Ectodermal cell (in vitro differentiated cells): ENCODE data around the gene CSNK2A3.

Experiments
- H3K27ac ChIP-seq: 2 replicates; pipeline ENCODE4 v1.7.0; 2013; ENCODE audit warnings: mild to moderate bottlenecking, low read depth, low read length; ENCODE audit not compliant: insufficient read depth, poor library complexity, severe bottlenecking
- H3K27me3 ChIP-seq: 2 replicates; pipeline ENCODE4 v1.7.0; 2013; ENCODE audit warnings: mild to moderate bottlenecking, low read length; ENCODE audit not compliant: insufficient read depth, control insufficient read depth, poor library complexity, severe bottlenecking
- H3K36me3 ChIP-seq: one replicate; pipeline ENCODE4 v1.7.0; 2013; ENCODE audit warnings: low read length; ENCODE audit not compliant: control insufficient read depth, insufficient read depth
- H3K4me1 ChIP-seq: one replicate; pipeline ENCODE4 v1.7.0; 2013; ENCODE audit warnings: low read length; ENCODE audit not compliant: control insufficient read depth, insufficient read depth
- H3K4me3 ChIP-seq: 2 replicates; pipeline ENCODE4 v1.7.0; 2013; ENCODE audit warnings: low read depth, low read length, control low read depth; ENCODE audit not compliant: insufficient read depth
- H3K9me3 ChIP-seq: 2 replicates; pipeline ENCODE4 v1.7.0; 2013; ENCODE audit warnings: mild to moderate bottlenecking, low read length, moderate library complexity; ENCODE audit not compliant: control insufficient read depth
- WGBS, 2 experiments: methylation state at CpG; one replicate each; pipeline ENCODE4 v1.1.7; 2013; ENCODE audit warnings: missing lambda C conversion rate in 2 of 2; 5-methylcytosine and 5-hydroxymethylcytosine counted together

Gene CSNK2A3

DNA sequence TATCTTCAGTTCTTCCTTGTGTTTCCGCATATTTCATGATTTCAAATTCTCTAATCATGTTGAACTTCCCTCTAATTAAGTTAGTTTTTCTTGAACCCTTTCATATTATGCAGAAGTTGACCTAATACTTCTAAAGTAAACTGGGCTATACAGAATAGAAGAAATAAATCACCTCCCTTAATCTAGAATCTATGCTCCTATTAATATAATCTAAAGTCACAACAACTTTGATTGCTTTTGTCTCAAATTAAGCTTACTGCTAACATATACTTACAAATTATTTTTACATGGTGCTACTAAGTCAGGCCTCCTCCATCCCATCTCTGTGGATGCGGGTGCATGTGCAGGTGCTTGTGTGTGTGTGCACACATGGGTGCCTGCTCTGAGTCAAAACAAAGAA, 27.3 kb upstream of the CSNK2A3 start:
- 89 to 98% methylated on average over 1 to 2 of the region's 2 CpGs for WGBS, 2 experiments
- H3K27me3 ChIP-seq, result no peaks in the 10 kb centered on the region
- no peaks in the 10 kb centered on the region for H3K9me3 ChIP-seq
- no peaks in the 10 kb centered on the region for H3K36me3 ChIP-seq
- no peak overlapping the region for H3K27ac ChIP-seq
- no peaks in the 10 kb centered on the region for H3K4me1 ChIP-seq
- no peak overlapping the region for H3K4me3 ChIP-seq

DNA sequence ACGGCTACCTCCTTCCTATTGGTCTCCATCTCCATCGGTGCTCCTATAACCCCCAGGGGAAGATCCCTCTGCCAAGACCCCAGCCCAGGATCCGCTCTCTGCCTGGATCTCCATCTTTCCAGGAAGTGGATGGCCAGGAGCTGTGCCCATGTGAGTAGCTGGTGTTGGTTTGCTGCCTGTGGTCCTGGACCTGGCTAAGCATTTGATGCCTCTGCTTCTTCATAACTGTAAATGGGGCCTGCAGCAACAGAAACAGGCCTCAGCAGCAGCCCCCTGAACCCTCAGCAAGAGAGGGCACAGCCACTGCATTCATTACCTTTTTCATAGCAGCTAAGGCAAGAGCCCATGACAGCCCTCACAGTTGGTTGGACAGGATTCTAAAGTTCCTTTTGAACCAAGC, 26.6 kb upstream of the CSNK2A3 start:
- no peaks in the 10 kb centered on the region for H3K36me3 ChIP-seq
- no peak overlapping the region for H3K27ac ChIP-seq
- no peak overlapping the region for H3K4me3 ChIP-seq
- 94 to 97% methylated on average over 3 of the region's 3 CpGs for WGBS, 2 experiments
- H3K4me1 ChIP-seq, result no peaks in the 10 kb centered on the region
- no peaks in the 10 kb centered on the region for H3K27me3 ChIP-seq
- H3K9me3 ChIP-seq, result no peaks in the 10 kb centered on the region

DNA sequence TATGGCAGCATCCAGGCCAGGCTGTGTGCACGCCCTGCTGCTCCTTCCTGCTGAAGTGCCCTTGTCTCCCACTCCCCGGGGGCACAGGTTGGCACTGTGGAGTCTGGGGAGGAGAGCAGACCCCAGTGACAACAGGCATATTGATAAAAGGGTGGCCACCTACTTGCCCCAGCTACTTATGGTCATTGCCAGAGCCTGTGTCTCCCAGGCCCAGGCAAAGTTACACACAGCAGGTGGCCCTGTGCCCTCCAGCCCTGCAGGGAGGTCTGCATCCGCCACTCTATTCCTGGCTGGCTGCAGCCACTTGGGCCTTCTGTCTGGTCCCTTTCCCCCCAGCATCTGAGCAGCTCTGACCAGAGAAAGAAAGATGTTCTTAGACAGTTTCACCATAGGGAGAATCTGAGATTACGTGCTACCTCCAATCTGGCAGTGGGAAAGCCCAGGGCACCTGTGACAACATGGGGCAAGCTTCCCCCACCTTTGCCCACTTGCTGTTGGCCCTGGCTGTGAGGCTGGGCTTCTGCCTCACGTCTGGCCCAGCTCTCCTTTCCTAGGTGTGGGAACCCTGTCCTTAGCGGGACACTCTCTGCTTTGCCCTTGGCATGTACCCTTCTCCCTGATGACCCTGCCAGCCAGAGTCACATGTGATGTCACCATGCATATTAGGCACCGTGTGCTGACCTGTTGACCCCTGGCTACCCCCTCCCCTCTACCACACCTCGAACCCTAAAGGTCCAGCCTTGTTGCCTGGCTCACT, 25.3 kb upstream of the CSNK2A3 start:
- no peak overlapping the region for H3K27ac ChIP-seq
- H3K27me3 ChIP-seq, result no peaks in the 10 kb centered on the region
- no peaks in the 10 kb centered on the region for H3K9me3 ChIP-seq
- no peaks in the 10 kb centered on the region for H3K4me1 ChIP-seq
- no peak overlapping the region for H3K4me3 ChIP-seq
- WGBS, 2 experiments, result 90 to 91% methylated on average over 8 of the region's 8 CpGs
- no peaks in the 10 kb centered on the region for H3K36me3 ChIP-seq

DNA sequence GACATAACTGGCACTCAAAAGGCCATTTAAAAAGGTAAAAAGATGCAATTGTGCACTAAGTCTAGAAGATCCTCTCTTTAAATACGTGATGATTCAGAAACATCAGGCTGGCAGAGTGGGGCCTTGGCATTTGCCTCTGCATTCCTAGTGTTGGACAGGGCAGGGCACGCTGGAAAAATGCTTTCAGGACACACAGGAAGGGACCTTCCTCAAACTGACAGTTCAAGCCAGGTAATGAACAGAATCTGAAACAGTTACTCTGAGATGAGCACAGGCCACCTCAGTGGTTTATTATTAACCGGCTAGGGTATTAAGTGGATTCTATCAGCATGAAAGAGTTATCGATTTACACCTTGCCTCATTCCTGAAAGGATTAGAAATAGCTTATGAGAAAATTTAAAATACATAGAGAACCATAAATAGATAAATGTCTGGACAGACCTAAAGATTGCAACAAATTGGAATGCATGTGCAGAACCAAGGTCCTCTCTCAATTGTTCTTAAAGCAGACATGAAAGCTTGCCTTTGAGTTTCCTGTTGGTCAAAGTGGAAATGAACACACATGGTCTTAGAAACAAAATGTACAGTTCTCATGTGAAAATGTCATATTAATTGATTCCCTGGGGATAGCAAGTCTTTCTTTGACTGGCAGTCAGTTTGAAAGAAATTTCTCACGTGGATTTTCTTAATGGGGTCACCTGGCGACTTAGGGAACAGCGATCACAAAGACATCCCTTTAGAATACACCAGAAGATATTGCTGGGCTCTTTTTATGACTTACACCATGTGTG, 21.5 kb upstream of the CSNK2A3 start:
- H3K36me3 ChIP-seq, result no peaks in the 10 kb centered on the region
- no peaks in the 10 kb centered on the region for H3K4me1 ChIP-seq
- WGBS, 2 experiments, result 87 to 96% methylated on average over 6 to 7 of the region's 7 CpGs
- no peaks in the 10 kb centered on the region for H3K27me3 ChIP-seq
- H3K9me3 ChIP-seq, result no peaks in the 10 kb centered on the region
- H3K4me3 ChIP-seq, result no peak overlapping the region
- no peak overlapping the region for H3K27ac ChIP-seq

DNA sequence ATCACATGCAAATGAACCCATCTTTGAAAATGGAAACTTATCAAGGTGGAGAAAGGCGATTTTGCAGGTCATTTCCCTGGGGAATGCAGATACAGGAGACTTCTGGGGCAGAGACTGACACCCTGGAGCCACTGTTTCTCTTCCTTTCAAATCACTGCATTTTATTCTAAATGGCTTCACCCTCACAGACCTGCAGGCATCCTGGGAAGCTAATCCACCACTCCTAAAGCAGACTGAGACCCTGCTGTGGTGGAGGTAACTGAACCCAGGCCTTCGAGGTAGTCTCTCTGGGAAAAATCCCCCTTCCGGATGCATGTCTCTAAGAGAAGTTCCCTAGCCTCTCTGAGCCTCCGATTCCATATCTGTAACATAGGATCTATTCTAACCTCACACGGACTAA, 20.9 kb upstream of the CSNK2A3 start:
- Histone ChIP-seq H3K36me3 (no peaks in the 10 kb centered on the region), H3K9me3 (no peaks in the 10 kb centered on the region), H3K4me1 (no peaks in the 10 kb centered on the region), H3K27ac (no peak overlapping the region), H3K27me3 (no peaks in the 10 kb centered on the region), H3K4me3 (no peak overlapping the region)
- 58 to 59% methylated on average over 5 of the region's 5 CpGs for WGBS, 2 experiments

DNA sequence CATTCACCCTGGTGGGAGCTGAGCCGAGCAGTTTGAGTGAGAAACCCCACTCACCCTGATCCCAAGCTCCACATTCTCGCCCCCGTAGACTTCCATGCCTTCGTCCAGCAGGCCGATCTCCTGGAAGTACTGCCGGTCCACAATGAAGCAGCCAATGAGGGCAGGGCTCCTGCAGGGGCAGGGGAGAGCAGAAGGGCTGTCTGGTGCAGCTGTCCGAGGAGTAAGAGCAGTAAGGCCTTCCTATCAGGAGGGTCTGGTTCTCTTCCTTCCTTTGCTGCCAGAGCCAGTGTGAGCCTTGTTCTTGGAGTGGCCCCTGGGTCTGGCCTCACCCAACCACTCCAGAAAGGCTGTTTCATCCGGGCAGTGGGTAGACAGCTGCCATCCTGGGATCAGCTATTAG, 19.4 kb upstream of the CSNK2A3 start:
- H3K4me1 ChIP-seq, result no peaks in the 10 kb centered on the region
- WGBS, 2 experiments, result 91 to 94% methylated on average over 8 of the region's 8 CpGs
- no peaks in the 10 kb centered on the region for H3K9me3 ChIP-seq
- H3K27ac ChIP-seq, result no peak overlapping the region
- H3K27me3 ChIP-seq, result no peaks in the 10 kb centered on the region
- no peak overlapping the region for H3K4me3 ChIP-seq
- H3K36me3 ChIP-seq, result no peaks in the 10 kb centered on the region

DNA sequence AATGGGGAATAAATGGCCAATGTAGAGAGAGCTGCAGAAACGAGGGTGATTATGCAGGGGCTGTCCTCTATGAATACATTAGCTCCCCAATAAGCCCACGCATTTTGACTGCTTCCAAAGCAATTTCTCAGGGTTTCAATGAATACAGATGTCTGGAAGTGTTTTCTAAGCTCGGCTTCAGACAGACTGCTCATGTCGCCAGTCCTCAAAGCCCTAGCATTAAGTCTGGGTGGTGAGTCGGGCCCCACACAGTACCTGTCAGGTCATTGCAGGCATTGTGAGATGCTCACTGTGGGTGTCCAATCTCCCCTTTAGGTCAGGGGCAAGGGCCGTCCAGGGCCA, 17.9 kb upstream of the CSNK2A3 start:
- Histone ChIP-seq H3K4me3 (no peak overlapping the region), H3K27ac (no peak overlapping the region), H3K9me3 (no peaks in the 10 kb centered on the region), H3K36me3 (no peaks in the 10 kb centered on the region), H3K4me1 (no peaks in the 10 kb centered on the region), H3K27me3 (no peaks in the 10 kb centered on the region)
- 91 to 92% methylated on average over 6 of the region's 6 CpGs for WGBS, 2 experiments

DNA sequence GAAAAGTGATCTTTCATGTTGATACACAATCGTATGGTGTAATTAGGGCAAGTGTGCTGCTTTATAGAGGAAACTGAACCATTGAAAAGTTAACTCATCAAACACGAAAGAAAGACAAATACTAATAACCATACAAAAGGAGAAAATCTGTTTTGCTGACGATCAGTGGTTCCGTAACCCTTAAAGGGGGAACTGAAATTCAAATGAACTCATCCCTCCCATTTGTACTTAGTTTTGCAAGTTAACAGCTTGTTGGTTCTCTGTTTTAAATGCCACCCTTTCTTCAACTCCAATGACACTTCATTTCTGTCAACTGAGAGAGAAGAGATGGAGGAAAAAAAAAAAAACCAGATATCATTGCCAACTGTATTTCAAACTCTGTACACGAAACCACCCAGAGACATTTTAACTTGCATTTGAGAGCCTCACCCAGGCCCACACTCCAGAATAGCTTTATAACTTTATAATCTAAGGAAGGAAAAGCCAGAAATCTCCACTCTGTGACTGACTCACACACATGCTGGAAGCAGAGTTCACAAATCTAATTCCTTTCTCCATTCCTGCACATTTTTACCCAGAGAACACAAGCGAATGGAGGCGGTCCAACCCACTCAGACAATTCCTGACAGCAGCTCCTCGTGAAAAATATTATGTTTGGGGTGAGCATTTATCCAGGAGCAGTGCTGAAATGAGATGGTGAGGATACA, 17.4 kb upstream of the CSNK2A3 start:
- no peaks in the 10 kb centered on the region for H3K4me1 ChIP-seq
- no peaks in the 10 kb centered on the region for H3K36me3 ChIP-seq
- no peaks in the 10 kb centered on the region for H3K9me3 ChIP-seq
- WGBS, 2 experiments, result 90 to 91% methylated on average over 7 to 8 of the region's 8 CpGs
- H3K27me3 ChIP-seq, result no peaks in the 10 kb centered on the region
- H3K27ac ChIP-seq, result no peak overlapping the region
- H3K4me3 ChIP-seq, result no peak overlapping the region

DNA sequence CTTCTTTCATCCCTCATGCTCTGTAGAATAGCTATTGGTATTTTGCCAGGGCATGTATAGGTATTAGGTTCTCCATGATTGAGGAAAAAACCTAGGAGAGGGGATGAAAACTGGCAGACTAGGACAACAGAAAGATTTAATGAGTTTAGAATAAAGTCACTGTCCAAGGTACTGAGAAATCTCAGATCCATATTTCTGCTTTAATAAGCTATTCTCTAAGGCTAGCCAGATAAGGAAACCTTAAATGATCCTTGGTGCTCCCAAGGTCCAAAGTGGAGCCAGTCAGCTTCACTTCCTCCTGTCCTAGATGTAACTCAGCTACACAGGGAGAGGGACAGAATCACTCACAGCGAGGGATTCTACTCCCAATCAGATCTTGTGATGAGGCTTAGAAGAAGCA, 13.7 kb upstream of the CSNK2A3 start:
- no peak overlapping the region for H3K4me3 ChIP-seq
- H3K4me1 ChIP-seq, result no peaks in the 10 kb centered on the region
- no peaks in the 10 kb centered on the region for H3K36me3 ChIP-seq
- H3K27me3 ChIP-seq, result no peaks in the 10 kb centered on the region
- no peaks in the 10 kb centered on the region for H3K9me3 ChIP-seq
- no peak overlapping the region for H3K27ac ChIP-seq
- 71 to 90% methylated on average over 1 of the region's 1 CpG for WGBS, 2 experiments

DNA sequence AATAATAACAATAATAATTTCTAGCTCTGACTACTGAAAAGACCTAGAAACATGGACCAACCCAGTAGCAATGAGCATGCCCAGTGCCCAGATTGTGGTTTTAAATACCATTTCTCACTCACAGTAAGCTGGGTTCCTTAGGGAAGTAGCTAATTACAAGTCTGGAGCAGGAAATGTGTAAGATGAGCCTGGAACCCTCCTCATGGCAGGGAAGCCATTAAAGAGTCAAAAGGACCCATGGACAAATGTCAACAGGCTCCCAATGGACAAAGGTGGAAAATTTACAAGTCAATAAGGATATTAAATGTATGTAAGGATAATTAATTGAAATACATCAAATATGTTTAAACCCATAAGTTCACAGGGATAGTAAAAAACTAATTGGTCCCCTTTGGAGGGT, 10.6 kb upstream of the CSNK2A3 start:
- H3K4me3 ChIP-seq, result no peak overlapping the region
- H3K4me1 ChIP-seq, result no peaks in the 10 kb centered on the region
- no peaks in the 10 kb centered on the region for H3K9me3 ChIP-seq
- no peaks in the 10 kb centered on the region for H3K36me3 ChIP-seq
- no peak overlapping the region for H3K27ac ChIP-seq
- no peaks in the 10 kb centered on the region for H3K27me3 ChIP-seq
